ENCODE measurements around the gene APAF1.

APAF1 gene

GRCh38 chr12:98674841-98675240 is 29.8 kb downstream of the APAF1 start:
- no peaks in the 10 kb centered on the region for H3K27me3 ChIP-seq (ENCODE audit: insufficient read depth, low read length)
- H3K9me3 ChIP-seq (ENCODE audit: insufficient read depth, low read depth, low read length) = no peaks in the 10 kb centered on the region
- peaks cover 17% of the 10 kb centered on the region for H3K36me3 ChIP-seq (ENCODE audit: insufficient read depth, low read depth, low read length)
- no peak overlapping the region for H3K27ac ChIP-seq (ENCODE audit: low read length)
- no peak overlapping the region for H3K4me3 ChIP-seq (ENCODE audit: low read length)
- H3K9ac ChIP-seq (ENCODE audit: low read depth, low read length) = no peak overlapping the region
- H3K4me1 ChIP-seq (ENCODE audit: insufficient read depth, low read length) = no peaks in the 10 kb centered on the region

- H3K4me3 ChIP-seq (ENCODE audit: low read length) = no peak overlapping the region
- no peaks in the 10 kb centered on the region for H3K27me3 ChIP-seq (ENCODE audit: insufficient read depth, low read length)
- no peaks in the 10 kb centered on the region for H3K4me1 ChIP-seq (ENCODE audit: insufficient read depth, low read length)
- no peak overlapping the region for H3K9ac ChIP-seq (ENCODE audit: low read depth, low read length)
- H3K36me3 ChIP-seq (ENCODE audit: insufficient read depth, low read depth, low read length) = peaks cover 37% of the 10 kb centered on the region
- no peaks in the 10 kb centered on the region for H3K9me3 ChIP-seq (ENCODE audit: insufficient read depth, low read depth, low read length)
- no peak overlapping the region for H3K27ac ChIP-seq (ENCODE audit: low read length)
Measured at GRCh38 chr12:98678236-98678945, 33.3 kb downstream of the APAF1 start.

DNA sequence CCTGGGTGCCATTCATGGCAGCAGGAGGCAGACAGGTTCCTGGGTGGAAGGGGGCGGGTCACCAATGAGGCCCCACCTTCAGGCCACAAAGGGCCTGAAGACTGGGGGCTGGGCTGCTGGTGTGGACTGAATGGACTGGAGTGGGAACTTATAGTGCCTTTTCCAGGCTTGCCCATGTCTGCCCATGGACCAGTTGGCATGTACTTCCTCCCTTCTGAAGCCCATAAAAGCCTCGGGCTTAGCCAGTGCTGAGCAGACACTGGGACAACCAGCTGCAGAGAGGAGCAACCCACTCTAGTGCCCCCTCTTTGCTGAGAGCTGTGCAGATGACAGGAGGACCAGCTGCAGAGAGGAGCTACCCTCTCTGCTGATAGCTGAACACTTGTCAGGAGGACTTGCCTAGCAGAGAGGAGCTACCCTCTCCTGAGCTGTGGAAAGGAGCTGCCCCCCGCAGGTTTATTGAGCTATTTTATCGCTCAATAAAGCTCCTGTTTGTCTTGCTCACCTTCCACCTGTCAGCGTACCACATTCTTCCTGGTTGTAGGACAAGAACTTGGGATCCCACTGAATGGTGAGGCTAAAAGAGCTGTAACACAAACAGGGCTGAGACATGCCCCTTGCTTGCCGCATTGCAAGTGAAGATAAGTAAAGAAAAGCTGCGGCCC is 34.0 kb downstream of the APAF1 start:
- no peaks in the 10 kb centered on the region for H3K9me3 ChIP-seq (ENCODE audit: insufficient read depth, low read depth, low read length)
- H3K4me1 ChIP-seq (ENCODE audit: insufficient read depth, low read length) = no peaks in the 10 kb centered on the region
- H3K36me3 ChIP-seq (ENCODE audit: insufficient read depth, low read depth, low read length) = peaks cover 42% of the 10 kb centered on the region
- no peak overlapping the region for H3K4me3 ChIP-seq (ENCODE audit: low read length)
- H3K9ac ChIP-seq (ENCODE audit: low read depth, low read length) = no peak overlapping the region
- no peak overlapping the region for H3K27ac ChIP-seq (ENCODE audit: low read length)
- H3K27me3 ChIP-seq (ENCODE audit: insufficient read depth, low read length) = no peaks in the 10 kb centered on the region

DNA sequence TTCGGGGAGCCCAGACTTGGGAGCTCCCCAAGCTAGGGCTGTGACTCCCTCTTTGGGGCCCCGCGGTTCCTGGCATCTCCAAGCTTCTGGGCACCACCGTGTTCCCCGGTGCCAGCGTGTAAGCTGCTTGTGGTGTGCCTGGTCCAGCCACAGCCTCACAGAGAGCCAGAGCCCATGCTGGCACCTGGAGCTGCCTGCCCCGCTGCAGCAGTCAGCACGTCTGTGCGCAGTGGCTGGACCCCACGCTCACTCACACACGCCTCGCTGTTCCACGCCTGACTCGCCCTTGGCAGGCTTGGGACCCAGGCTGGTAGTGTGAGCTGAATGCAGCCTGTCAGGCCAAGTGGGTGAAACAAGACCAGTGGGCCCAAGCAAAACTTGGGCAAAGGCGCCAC is 34.5 kb downstream of the APAF1 start:
- Histone ChIP-seq H3K27ac (ENCODE audit: low read length) (no peak overlapping the region), H3K36me3 (ENCODE audit: insufficient read depth, low read depth, low read length) (peaks cover 45% of the 10 kb centered on the region), H3K9me3 (ENCODE audit: insufficient read depth, low read depth, low read length) (no peaks in the 10 kb centered on the region), H3K4me1 (ENCODE audit: insufficient read depth, low read length) (no peaks in the 10 kb centered on the region), H3K27me3 (ENCODE audit: insufficient read depth, low read length) (no peaks in the 10 kb centered on the region), H3K9ac (ENCODE audit: low read depth, low read length) (no peak overlapping the region), H3K4me3 (ENCODE audit: low read length) (no peak overlapping the region)

DNA sequence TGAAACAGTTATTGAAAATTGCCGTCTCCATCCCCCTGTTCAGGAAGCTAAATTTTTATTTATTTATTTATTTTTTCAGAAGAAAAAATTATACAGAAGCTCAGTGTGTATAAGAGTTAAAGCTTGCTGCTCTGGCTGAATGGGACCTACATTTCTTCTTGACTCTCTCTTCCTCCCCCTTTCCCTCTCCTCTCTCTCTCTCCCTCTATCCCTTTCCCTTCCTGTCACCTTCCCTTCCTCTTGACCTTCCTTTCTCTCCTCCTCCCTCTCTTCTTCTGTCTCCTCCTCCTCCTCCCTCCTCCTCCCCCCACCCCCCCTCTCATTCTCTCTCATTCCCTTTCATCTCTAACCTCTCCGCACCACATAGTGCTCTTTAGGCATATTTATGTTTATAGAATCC is 39.1 kb downstream of the APAF1 start:
- H3K9ac ChIP-seq (ENCODE audit: low read depth, low read length) = no peak overlapping the region
- no peaks in the 10 kb centered on the region for H3K27me3 ChIP-seq (ENCODE audit: insufficient read depth, low read length)
- H3K27ac ChIP-seq (ENCODE audit: low read length) = no peak overlapping the region
- no peak overlapping the region for H3K4me3 ChIP-seq (ENCODE audit: low read length)
- H3K9me3 ChIP-seq (ENCODE audit: insufficient read depth, low read depth, low read length) = no peaks in the 10 kb centered on the region
- H3K4me1 ChIP-seq (ENCODE audit: insufficient read depth, low read length) = no peaks in the 10 kb centered on the region
- peaks cover 45% of the 10 kb centered on the region for H3K36me3 ChIP-seq (ENCODE audit: insufficient read depth, low read depth, low read length)

DNA sequence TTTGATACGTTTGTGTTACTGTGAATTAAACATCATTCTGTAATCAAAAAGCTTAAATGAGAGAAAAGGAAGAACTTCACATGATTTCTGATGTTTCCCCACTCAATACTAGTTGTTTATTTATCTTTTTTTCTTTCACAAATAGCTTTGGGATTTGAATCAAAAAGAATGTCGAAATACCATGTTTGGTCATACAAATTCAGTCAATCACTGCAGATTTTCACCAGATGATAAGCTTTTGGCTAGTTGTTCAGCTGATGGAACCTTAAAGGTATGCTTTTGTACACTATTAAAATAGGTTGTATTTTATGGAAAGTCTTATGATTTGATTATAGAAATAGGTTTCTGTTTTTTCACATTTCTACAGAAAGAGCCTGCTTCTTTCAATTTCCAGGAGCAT is 41.5 kb downstream of the APAF1 start:
- H3K4me1 ChIP-seq (ENCODE audit: insufficient read depth, low read length) = no peaks in the 10 kb centered on the region
- peaks cover 29% of the 10 kb centered on the region for H3K36me3 ChIP-seq (ENCODE audit: insufficient read depth, low read depth, low read length)
- no peaks in the 10 kb centered on the region for H3K9me3 ChIP-seq (ENCODE audit: insufficient read depth, low read depth, low read length)
- no peaks in the 10 kb centered on the region for H3K27me3 ChIP-seq (ENCODE audit: insufficient read depth, low read length)
- no peak overlapping the region for H3K4me3 ChIP-seq (ENCODE audit: low read length)
- H3K27ac ChIP-seq (ENCODE audit: low read length) = no peak overlapping the region
- H3K9ac ChIP-seq (ENCODE audit: low read depth, low read length) = no peak overlapping the region

DNA sequence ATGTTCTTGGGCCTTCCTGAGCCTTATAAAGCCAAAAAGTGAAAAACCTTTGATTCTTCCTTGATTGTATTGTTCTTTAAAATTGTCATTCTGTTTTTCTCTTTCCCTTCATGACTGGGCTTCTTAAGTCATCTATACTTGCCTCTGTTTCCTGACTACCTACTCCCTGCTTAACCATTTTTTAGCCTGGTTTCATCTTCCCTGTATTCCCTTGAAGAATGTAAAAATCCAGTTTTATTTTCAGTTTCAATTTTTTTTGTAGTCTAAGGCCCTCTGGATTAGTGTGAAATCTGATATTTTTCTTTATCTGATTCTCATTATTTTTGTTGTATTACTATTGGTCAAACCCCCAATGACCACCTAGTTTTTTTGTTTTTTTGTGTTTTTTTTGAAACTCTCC is 46.3 kb downstream of the APAF1 start:
- no peaks in the 10 kb centered on the region for H3K27me3 ChIP-seq (ENCODE audit: insufficient read depth, low read length)
- H3K4me3 ChIP-seq (ENCODE audit: low read length) = no peak overlapping the region
- 0 out of 2 replicates have a peak, but pooled peaks cover 5% of the 10 kb centered on the region for H3K36me3 ChIP-seq (ENCODE audit: insufficient read depth, low read depth, low read length)
- H3K27ac ChIP-seq (ENCODE audit: low read length) = no peak overlapping the region
- no peak overlapping the region for H3K9ac ChIP-seq (ENCODE audit: low read depth, low read length)
- peaks cover 10% of the 10 kb centered on the region; the same call in 1 of the 2 replicates for H3K4me1 ChIP-seq (ENCODE audit: insufficient read depth, low read length)
- H3K9me3 ChIP-seq (ENCODE audit: insufficient read depth, low read depth, low read length) = no peaks in the 10 kb centered on the region

DNA sequence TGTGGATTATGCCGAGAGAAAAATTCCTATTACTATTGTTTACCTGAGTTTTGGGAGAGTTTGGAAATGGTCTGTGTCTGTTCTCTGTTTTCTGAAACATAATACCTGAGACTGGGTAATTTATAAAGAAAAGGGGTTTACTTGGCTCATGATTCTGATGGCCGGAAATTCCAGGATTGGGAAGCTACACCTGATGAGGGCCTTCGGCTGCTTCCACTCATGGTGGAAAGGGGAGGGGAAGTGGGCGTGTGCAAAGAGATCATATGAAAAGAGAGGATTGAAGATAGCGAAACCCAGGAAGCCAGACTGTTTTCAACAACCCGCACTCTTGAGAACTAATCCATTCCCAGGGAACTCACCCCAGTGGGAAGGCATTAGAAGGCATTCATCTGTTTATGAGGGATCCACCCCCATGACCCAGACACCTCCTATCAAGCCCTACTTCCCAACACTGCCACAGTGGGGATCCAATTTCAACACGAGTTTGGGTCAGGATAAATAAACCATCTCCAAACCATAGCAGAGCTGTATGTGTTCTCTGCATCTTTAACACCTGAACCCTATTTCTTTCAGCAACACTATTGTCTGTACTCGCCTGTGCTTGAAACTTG is 51.1 kb downstream of the APAF1 start:
- no peak overlapping the region for H3K27ac ChIP-seq (ENCODE audit: low read length)

DNA sequence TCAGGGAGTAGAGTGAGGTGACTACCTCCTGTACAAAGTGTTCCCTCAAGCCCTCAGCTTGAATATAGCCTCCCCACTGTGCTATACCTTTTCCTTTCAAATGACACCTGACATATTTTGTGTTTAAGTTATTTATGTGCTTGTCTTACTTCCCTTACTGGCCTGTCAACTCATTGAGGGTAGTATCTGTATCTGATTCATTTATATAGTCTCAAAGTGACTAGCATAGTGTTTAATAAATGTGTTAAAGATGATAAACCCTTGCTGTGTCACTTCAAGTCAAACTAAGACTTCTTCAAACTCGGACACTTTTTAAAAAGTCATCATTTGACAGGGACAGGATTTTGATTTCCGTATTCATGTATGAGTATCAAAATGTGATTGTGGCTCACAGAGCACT is 52.1 kb downstream of the APAF1 start:
- Histone ChIP-seq H3K36me3 (ENCODE audit: insufficient read depth, low read depth, low read length) (peaks cover 6% of the 10 kb centered on the region), H3K27me3 (ENCODE audit: insufficient read depth, low read length) (no peaks in the 10 kb centered on the region), H3K4me1 (ENCODE audit: insufficient read depth, low read length) (peaks cover 14% of the 10 kb centered on the region; the same call in 1 of the 2 replicates), H3K9ac (ENCODE audit: low read depth, low read length) (no peak overlapping the region), H3K27ac (ENCODE audit: low read length) (no peak overlapping the region), H3K9me3 (ENCODE audit: insufficient read depth, low read depth, low read length) (no peaks in the 10 kb centered on the region), H3K4me3 (ENCODE audit: low read length) (no peak overlapping the region)

More for the DNA sequence above, 51.1 kb downstream of the APAF1 start:
- Histone ChIP-seq H3K27me3 (ENCODE audit: insufficient read depth, low read length) (no peaks in the 10 kb centered on the region), H3K36me3 (ENCODE audit: insufficient read depth, low read depth, low read length) (peaks cover 6% of the 10 kb centered on the region), H3K9me3 (ENCODE audit: insufficient read depth, low read depth, low read length) (no peaks in the 10 kb centered on the region), H3K4me1 (ENCODE audit: insufficient read depth, low read length) (peaks cover 14% of the 10 kb centered on the region; the same call in 1 of the 2 replicates), H3K9ac (ENCODE audit: low read depth, low read length) (peak overlapping the region; percentile 2; the same call in 1 of the 2 replicates), H3K4me3 (ENCODE audit: low read length) (peak overlapping the region; percentile 43; the same call in 1 of the 2 replicates)

DNA sequence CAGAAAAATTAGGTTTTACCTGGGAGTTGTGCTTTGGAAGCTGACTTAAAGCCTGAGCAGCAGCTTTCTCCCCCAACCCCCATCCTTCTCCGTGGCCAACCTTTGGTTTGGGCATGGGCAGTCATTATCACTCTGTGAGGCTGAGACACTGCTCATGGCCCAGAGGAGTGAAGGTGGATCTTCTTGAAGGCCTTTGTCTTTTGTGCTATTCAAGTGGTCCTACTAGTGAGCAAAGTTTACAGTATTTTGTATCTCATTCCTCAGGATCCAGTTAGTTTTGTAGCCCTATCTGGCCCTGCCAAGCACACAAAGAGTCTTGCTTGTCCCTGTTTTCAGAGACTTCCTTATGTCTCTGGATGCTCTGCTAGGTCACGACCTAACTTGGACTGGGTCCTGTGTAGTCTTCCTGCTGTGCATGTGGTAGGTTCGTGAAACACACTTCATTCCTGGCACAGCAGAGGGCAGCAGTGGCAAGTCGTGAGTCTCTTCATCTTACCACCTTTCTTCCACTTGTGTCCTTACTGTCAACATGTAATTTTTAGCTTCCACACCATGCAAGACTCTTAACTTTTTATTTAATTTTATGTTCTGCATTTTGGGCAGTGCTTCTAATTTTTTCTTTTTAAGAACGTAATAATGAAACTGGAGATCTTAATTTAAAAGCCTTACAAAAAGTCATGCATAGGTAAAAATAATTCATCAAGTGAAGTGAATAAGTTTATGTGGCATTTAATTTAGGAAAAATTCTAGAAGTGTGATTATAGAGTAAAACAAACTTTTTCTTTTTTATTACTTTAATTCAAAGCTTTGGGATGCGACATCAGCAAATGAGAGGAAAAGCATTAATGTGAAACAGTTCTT is 53.7 kb downstream of the APAF1 start:
- no peaks in the 10 kb centered on the region for H3K27me3 ChIP-seq (ENCODE audit: insufficient read depth, low read length)
- H3K4me3 ChIP-seq (ENCODE audit: low read length) = no peak overlapping the region
- H3K27ac ChIP-seq (ENCODE audit: low read length) = no peak overlapping the region
- H3K9me3 ChIP-seq (ENCODE audit: insufficient read depth, low read depth, low read length) = no peaks in the 10 kb centered on the region
- H3K9ac ChIP-seq (ENCODE audit: low read depth, low read length) = no peak overlapping the region
- peaks cover 6% of the 10 kb centered on the region for H3K36me3 ChIP-seq (ENCODE audit: insufficient read depth, low read depth, low read length)
- peaks cover 14% of the 10 kb centered on the region; the same call in 1 of the 2 replicates for H3K4me1 ChIP-seq (ENCODE audit: insufficient read depth, low read length)

- Histone ChIP-seq H3K9ac (ENCODE audit: low read depth, low read length) (no peak overlapping the region), H3K9me3 (ENCODE audit: insufficient read depth, low read depth, low read length) (no peaks in the 10 kb centered on the region), H3K27ac (ENCODE audit: low read length) (no peak overlapping the region), H3K27me3 (ENCODE audit: insufficient read depth, low read length) (no peaks in the 10 kb centered on the region), H3K36me3 (ENCODE audit: insufficient read depth, low read depth, low read length) (peaks cover 6% of the 10 kb centered on the region), H3K4me1 (ENCODE audit: insufficient read depth, low read length) (peaks cover 14% of the 10 kb centered on the region; the same call in 1 of the 2 replicates), H3K4me3 (ENCODE audit: low read length) (no peak overlapping the region)
Measured at GRCh38 chr12:98699586-98699985, 54.5 kb downstream of the APAF1 start.
